Left renal cortex interstitium (tissue), 4 donors: ENCODE results near the gene FRG2B. TPM values are rescaled to one million over a fixed set of nuclear protein-coding genes. Genes with fewer than 3 reads are reported as not detected.
"Not testable (repeated sequence)": the region's sequence is repeated elsewhere in the genome, so short reads cannot be mapped to it uniquely, and the experiment has no call there.

Source experiments
- DNase-seq, 4 donors: peaks; one replicate each; pipeline ENCODE4 v3.0.0-alpha.2; 2013; ENCODE audit warnings: low read depth in 4 of 4, low spot score in 2 of 4, missing footprints in 1 of 4
- polyA plus RNA-seq, 4 donors: library from polyadenylated mRNA; unstranded; fragments of 120-200 nt; gene quantifications; one replicate each; pipeline ENCODE4 v1.2.1, GENCODE V29; 2013; ENCODE audit not compliant: insufficient read length in 4 of 4

The FRG2B gene
- not detected for polyA plus RNA-seq

DNA sequence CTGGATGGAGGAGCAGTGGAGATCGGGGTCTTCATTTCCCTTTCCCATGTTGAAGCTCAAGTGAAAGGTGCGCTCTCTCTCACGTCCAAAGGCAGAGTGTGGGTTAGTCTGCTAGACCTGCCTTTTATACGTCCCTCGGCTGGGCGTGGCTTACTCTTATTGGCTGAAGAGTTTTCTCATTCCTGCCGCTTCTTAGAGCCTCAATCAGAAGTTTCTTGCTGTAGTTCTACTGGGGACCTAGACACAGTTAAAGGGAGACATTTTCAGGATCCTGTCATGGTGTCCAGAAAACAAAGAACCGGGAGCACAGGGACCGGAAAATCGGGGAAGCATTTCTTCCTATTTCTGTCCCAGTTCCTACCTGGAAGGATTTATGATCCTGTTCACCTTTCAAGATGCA, at the start of gene FRG2B:
Gene FRG2B (minus strand): TSS at position 101 of the 400 bp plus-strand sequence. CDS start 53 bp downstream, at position 48.
- DNase-seq, result not testable (repeated sequence)

DNA sequence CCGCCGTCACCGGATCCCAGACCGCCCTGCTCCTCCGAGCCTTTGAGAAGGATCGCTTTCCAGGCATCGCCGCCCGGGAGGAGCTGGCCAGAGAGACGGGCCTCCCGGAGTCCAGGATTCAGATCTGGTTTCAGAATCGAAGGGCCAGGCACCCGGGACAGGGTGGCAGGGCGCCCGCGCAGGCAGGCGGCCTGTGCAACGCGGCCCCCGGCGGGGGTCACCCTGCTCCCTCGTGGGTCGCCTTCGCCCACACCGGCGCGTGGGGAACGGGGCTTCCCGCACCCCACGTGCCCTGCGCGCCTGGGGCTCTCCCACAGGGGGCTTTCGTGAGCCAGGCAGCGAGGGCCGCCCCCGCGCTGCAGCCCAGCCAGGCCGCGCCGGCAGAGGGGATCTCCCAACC, 40.9 kb upstream of the FRG2B start:
- not testable (repeated sequence) for DNase-seq

DNA sequence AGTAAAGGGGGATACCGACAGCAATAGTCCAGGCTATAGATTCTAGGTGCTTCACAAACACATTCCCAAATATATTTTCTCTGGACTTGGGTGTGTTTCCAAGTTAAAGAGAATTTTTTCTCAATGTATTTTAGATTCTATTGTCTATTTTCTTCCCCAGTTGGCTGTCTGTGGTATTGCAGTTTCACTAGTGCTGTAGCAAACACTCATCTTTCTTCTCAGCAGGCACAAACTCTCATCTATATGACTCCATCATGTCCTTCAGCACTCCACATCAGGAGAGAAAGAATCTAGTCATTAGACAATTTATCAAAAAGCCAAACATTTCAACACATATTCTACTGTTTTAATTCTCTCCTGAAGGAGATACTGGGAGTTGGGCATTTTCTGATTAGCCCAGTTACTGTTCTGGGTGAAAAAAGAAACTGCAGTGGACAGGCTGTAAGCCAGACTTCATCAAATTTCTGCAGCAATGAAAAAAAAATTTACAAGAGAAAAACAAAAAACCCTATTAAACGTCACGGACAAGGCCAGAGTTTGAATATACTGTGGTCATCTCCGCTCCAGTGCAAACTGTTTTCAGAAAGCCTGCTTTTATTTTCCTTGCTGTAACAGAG, 37.1 kb upstream of the FRG2B start:
- DNase-seq, result not testable (repeated sequence)

GRCh38 chr10:133661122-133661521, 34.5 kb upstream of the FRG2B start:
- DNase-seq, result not testable (repeated sequence)

DNA sequence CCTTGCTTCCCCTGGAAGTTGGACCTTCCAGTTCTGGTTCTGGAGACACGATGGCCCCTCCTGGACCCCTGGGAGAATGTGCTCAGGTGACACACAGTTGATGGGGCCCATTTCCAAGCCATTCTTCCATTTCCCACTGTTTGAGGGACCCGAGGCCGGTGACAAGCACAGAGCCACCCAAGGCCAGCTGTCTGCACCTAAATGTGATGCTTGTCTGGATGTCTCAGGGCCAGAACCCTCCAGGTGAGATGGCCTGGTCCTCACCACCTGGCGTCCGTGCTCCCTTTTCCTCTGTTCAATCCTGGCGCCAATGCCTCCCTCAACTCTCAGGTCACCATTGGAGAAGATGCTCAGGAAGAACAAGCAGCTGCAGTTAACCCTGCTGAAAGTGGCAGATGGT, 33.9 kb upstream of the FRG2B start:
- not testable (repeated sequence) for DNase-seq

DNA sequence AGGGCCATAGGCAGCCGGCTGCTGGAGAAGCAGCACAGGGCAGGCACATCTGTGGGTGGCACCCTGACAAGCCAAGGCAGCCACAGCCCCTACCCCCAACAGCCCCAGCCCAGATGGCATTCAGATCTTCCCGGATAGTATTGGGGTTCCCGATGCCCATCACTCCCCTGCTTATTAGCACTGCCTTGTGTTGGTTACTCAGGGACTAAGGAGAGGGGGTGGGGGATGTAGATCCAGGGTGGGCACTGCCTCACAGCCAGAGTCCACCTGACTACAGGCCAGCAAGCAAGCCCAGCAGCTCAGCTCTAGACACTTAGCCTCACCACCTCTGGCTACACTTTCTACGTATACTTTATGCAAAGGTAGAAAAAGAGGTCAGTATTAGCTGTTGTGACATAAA, 30.7 kb upstream of the FRG2B start:
- DNase-seq, result not testable (repeated sequence)

- not testable (repeated sequence) for DNase-seq
Observed at GRCh38 chr10:133648872-133649455, 22.4 kb upstream of the FRG2B start.

DNA sequence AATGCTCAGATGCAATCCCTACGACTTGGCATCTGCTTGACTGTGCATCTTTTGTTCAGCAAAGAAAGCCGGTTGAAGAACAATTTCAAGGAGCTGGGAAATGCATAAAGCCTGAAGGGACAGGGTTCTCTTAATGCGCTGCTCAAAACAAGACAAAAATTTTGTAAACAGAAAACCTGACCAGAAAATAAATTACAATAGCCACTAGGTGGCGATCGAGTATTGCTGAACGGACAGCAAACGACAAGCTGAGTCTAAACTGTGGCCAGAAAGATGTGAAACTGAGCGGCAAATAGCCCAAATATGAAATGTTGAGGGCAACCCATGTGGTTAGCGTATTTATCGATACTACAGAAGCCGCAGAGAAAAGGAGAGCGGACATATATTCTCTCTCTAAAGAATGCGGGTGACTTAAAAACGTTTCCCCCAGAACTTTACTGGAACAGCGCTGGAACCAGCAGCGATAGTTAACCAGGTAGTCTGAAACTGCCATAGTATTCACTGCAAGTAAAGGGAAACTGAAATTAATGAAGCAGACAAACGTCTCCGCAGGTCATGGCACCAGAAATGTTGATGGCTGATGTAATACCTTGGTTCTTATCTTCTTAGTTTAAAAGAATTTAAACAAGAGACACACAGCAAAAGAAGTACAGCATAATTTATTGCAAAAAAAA, 20.6 kb upstream of the FRG2B start:
- not testable (repeated sequence) for DNase-seq

- not testable (repeated sequence) for DNase-seq
Observed at GRCh38 chr10:133637846-133638235, 11.2 kb upstream of the FRG2B start.

- DNase-seq, result not testable (repeated sequence)
Observed at GRCh38 chr10:133637202-133637845, 10.7 kb upstream of the FRG2B start.

- not testable (repeated sequence) for DNase-seq
Observed at GRCh38 chr10:133630723-133631249, 4.2 kb upstream of the FRG2B start.

DNA sequence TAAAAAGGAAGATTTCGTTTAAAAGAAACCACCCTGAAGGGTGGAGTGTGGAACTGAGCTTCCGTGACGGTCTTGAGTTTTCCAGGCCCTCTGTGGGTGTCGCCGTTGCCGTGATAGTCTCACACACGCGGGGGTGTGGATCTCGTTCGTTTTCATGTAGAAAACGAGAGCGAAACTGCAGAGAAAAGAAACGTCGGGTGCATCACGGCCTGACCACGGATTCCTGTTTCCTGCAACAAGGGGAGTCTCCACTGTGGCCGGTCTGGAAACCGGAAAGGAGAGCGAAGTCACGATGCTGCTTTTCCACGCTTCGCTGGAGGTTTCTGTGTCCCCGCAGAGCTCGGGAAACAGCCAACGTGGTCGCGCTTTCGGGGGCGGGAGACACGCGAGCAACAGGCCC, 4.1 kb downstream of the FRG2B start:
- not testable (repeated sequence) for DNase-seq

GRCh38 chr10:133618851-133619250, 7.7 kb downstream of the FRG2B start:
- no peak for DNase-seq

DNA sequence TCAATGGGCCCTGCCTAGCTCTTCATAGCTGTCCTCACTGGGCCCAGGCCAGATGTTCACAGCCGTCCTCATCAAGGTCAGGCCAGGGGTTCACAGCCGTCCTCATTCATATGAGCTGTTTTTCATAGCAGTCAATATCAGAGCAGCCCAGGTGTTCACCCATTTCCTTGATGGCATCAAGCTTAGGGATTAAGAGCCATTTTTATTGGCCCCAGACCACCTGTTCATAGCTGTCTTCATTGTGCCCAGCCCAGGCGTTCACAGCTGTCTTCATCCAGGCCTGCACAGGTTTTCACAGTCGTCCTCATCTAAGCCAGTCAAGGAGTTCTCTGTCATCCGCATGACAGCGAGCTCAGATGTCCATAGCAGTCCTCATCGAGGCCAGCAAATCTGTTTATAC, 9.4 kb downstream of the FRG2B start:
- no peak for DNase-seq

DNA sequence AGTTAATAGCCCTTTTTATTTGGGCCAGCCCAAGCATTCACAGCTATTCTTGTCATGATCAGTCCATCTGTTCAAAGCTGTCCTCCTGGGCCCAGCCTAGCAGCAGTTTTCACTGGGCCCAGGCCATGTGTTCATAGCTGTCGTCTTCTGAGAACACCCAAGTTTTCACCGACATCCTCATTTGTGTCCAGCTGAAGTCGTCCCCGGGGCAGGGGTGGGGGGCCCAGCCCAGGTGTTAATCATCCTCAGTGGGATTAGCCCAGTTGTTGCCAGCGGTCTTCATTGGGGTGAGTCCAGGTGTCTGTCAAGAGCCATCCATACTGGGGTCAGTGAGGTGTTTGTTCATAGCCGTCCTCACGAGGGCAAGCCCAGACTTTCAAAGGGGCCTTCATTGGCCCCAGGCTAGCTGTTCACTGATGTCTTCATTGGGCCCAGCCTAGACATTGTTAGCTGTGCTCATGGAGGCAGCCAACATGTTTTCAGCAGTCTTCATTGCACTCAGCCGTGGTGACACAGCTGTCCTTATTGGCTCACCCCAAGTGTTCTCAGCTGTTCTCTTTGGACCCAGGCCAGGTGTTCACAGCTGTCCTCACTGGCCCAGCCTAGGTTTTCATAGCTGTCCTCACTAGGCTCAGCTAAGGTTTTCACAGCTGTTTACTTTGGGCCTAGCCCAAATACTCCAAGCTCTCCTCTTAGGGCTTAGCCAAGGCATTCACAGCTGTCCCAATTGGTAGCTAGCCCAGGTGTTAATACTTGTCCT, 10.0 kb downstream of the FRG2B start:
- DNase-seq, result no peak

DNA sequence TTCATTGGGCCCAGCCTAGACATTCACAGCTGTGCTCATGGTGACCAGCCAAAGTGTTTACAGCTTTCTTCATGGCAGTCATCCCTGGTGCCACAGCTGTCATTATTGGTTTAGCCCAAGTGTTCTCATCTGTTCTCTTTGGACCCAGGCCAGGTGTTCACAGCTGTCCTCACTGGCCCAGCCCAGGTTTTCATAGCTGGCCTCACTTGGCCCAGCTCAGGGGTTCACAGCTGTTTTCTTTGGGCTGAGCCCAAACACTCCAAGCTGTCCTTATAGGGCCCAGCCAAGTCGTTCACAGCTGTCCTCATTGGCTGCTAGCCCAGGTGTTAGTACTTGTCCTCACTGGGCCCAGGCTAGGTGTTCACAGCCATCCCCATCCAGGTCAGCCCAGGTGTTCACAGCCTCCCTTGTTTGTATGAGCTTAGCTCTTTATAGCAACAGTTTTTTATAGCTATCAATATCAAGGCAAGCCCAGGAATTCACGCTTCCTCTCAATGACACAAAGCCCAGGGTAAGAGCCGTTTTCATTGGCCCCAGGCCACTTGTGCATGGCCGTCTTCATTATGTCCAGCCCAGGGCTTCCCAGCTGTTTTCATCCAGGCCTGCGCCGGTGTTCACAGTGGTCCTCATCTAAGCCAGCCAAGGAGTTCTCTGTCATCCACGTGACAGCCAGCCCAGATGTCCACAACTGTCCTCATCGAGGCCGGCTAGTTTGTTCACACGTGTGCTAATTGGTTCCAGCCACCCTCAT, 11.6 kb downstream of the FRG2B start:
- no peak for DNase-seq

- no peak for DNase-seq
Observed at GRCh38 chr10:133613699-133614098, 12.9 kb downstream of the FRG2B start.

- DNase-seq, result no peak
Observed at GRCh38 chr10:133611079-133611478, 15.5 kb downstream of the FRG2B start.

DNA sequence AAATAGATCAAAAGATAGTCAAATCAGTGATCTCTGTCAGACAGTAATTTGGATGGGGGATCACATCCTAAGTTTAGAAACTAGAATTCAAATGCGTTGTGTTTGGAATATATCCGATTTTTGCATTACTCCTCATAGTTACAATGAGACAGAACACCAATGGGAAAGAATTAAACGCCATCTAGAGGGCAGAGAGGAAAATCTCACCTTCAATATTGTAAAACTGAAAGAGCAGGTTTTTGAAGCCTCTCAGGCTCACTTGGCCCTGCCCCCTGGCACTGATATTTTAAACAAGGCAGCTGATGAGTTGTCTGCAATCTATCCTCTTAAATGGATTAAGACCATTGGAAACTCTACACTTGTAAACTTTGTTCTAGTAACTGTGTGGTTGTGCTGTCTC, 17.7 kb downstream of the FRG2B start:
- DNase-seq, result peak in 1 of 4 donors; percentile 12

GRCh38 chr10:133603434-133603833, 23.2 kb downstream of the FRG2B start:
- DNase-seq, result not testable (repeated sequence)
